ENCODE results near the gene P4HA2.

- TF ChIP-seq POLR2A (IDR thresholded peaks at IDR 0.05): no peak
- TF ChIP-seq, protein P1, sequence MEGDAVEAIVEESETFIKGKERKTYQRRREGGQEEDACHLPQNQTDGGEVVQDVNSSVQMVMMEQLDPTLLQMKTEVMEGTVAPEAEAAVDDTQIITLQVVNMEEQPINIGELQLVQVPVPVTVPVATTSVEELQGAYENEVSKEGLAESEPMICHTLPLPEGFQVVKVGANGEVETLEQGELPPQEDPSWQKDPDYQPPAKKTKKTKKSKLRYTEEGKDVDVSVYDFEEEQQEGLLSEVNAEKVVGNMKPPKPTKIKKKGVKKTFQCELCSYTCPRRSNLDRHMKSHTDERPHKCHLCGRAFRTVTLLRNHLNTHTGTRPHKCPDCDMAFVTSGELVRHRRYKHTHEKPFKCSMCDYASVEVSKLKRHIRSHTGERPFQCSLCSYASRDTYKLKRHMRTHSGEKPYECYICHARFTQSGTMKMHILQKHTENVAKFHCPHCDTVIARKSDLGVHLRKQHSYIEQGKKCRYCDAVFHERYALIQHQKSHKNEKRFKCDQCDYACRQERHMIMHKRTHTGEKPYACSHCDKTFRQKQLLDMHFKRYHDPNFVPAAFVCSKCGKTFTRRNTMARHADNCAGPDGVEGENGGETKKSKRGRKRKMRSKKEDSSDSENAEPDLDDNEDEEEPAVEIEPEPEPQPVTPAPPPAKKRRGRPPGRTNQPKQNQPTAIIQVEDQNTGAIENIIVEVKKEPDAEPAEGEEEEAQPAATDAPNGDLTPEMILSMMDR (IDR thresholded peaks at IDR 0.05): peak in 5 of 7 experiments; percentile 65 to 84 (median 72)
- peak in 1 of 3 donors; percentile 31 for TF ChIP-seq POLR2AphosphoS5 (IDR thresholded peaks at IDR 0.05)
Measured at GRCh38 chr5:132238169-132238744, 10.6 kb upstream of the P4HA2 start.

Data from stomach (tissue), 4 donors.